ENCODE data around the gene NKD2.

NKD2 gene, protein sequence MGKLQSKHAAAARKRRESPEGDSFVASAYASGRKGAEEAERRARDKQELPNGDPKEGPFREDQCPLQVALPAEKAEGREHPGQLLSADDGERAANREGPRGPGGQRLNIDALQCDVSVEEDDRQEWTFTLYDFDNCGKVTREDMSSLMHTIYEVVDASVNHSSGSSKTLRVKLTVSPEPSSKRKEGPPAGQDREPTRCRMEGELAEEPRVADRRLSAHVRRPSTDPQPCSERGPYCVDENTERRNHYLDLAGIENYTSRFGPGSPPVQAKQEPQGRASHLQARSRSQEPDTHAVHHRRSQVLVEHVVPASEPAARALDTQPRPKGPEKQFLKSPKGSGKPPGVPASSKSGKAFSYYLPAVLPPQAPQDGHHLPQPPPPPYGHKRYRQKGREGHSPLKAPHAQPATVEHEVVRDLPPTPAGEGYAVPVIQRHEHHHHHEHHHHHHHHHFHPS

DNA sequence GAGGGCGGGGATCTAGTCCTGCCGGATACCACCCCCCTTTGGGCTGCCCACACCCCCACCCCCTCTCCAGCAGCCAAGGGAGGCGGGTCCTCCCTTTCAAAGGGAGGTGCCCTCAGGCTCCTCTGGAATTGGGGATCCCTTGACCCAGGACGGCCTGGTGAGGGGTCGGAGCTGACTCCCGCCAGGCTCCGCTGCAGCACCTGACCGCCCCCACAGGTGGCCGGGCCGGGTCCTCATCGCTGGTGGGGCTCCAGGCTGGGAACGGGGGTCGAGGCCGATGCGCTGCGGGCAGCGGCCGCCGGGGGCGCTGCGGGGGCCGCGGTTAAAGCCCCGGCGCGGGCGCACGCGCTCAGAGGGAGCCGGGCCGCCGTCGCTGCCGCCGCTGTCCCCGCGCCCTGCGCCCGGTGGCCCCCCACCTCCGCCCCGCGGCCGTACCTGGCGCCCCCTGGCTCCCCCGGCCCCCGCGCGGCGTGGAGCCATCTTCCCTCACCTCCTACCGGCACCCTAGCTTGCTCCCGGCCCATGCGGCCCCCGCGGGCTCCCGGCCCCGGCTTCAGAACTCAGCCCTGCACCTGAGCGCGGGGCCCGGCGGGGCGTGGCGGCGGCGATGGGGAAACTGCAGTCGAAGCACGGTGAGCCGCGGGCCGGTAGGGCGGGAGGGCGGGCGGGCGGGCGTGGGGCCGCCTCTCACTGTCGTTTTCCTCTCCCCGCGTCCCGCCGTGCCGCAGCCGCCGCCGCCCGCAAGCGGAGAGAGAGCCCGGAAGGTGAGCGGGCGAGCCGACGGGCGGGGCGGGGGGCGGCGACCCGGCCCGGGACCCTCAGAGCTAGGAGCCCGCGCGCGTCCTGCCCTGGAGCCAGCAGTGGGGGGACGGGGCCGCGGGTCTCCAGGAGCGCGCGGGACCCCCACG, at the start of gene NKD2:
NKD2 (plus strand) TSS at position 352 of the 908 bp plus-strand sequence; CDS start at position 608, 256 bp downstream.
- peaks cover 6% of the 10 kb centered on the region for H3K4me1 Mint-ChIP-seq (ENCODE audit: low read depth)
- peaks cover 47% of the 10 kb centered on the region for H3K27me3 Mint-ChIP-seq (ENCODE audit: low read depth)
- H3K36me3 Mint-ChIP-seq (ENCODE audit: low read depth): peaks cover 2% of the 10 kb centered on the region
- H3K4me3 Mint-ChIP-seq: peak within 1 kb of the TSS; percentile 82
- no peak within 1 kb of the TSS for H3K27ac Mint-ChIP-seq
- no peaks in the 10 kb centered on the region for H3K9me3 Mint-ChIP-seq

GRCh38 chr5:959581-960531, 48.7 kb upstream of the NKD2 start:
- Mint-ChIP-seq H3K4me3 (no peak overlapping the region), H3K4me1 (ENCODE audit: low read depth) (peaks cover 49% of the 10 kb centered on the region), H3K27me3 (ENCODE audit: low read depth) (peaks cover 18% of the 10 kb centered on the region)

GRCh38 chr5:960551-960950, 48.1 kb upstream of the NKD2 start:
- no peaks in the 10 kb centered on the region for H3K36me3 Mint-ChIP-seq (ENCODE audit: low read depth)
- H3K4me3 Mint-ChIP-seq: no peak overlapping the region
- H3K4me1 Mint-ChIP-seq (ENCODE audit: low read depth): peaks cover 48% of the 10 kb centered on the region
- H3K27me3 Mint-ChIP-seq (ENCODE audit: low read depth): peaks cover 11% of the 10 kb centered on the region
- peak overlapping the region; percentile 60 for H3K27ac Mint-ChIP-seq
- H3K9me3 Mint-ChIP-seq: no peaks in the 10 kb centered on the region

More at GRCh38 chr5:959581-960531, 48.7 kb upstream of the NKD2 start:
- Mint-ChIP-seq H3K9me3 (no peaks in the 10 kb centered on the region), H3K27ac (peak overlapping the region; percentile 60), H3K36me3 (ENCODE audit: low read depth) (no peaks in the 10 kb centered on the region)

GRCh38 chr5:961002-961710, 47.4 kb upstream of the NKD2 start:
- no peaks in the 10 kb centered on the region for H3K9me3 Mint-ChIP-seq
- H3K4me3 Mint-ChIP-seq: no peak overlapping the region
- no peaks in the 10 kb centered on the region for H3K36me3 Mint-ChIP-seq (ENCODE audit: low read depth)
- H3K27ac Mint-ChIP-seq: no peak overlapping the region
- peaks cover 9% of the 10 kb centered on the region for H3K27me3 Mint-ChIP-seq (ENCODE audit: low read depth)
- peaks cover 45% of the 10 kb centered on the region for H3K4me1 Mint-ChIP-seq (ENCODE audit: low read depth)

GRCh38 chr5:961711-962240, 46.8 kb upstream of the NKD2 start:
- Mint-ChIP-seq H3K4me3 (no peak overlapping the region), H3K27ac (no peak overlapping the region), H3K4me1 (ENCODE audit: low read depth) (peaks cover 45% of the 10 kb centered on the region), H3K9me3 (no peaks in the 10 kb centered on the region), H3K27me3 (ENCODE audit: low read depth) (peaks cover 10% of the 10 kb centered on the region), H3K36me3 (ENCODE audit: low read depth) (no peaks in the 10 kb centered on the region)

DNA sequence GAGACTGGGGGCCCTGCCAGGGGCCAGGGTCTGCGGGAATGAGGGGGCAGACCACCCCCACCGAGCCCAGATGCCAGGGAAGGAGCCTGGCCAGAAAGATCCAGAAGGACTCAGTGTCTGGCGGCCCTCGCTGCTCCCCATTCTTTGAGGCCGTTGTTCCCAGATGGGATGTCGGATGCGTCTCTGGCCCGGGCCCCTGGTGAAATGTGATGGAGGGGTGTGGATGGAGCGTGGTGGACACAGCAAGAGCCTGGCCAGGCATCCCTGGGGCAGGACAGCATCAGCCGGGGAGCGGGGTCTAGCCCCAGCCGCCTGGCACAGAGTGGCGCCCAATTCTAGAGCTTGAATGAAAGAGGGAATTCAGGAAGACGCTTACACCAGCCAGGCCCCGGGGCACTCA, 46.2 kb upstream of the NKD2 start:
- Mint-ChIP-seq H3K27me3 (ENCODE audit: low read depth) (peaks cover 10% of the 10 kb centered on the region), H3K36me3 (ENCODE audit: low read depth) (no peaks in the 10 kb centered on the region), H3K4me1 (ENCODE audit: low read depth) (peaks cover 39% of the 10 kb centered on the region), H3K9me3 (no peaks in the 10 kb centered on the region), H3K27ac (no peak overlapping the region), H3K4me3 (no peak overlapping the region)

GRCh38 chr5:962801-963200, 45.8 kb upstream of the NKD2 start:
- Mint-ChIP-seq H3K36me3 (ENCODE audit: low read depth) (no peaks in the 10 kb centered on the region), H3K4me3 (no peak overlapping the region), H3K4me1 (ENCODE audit: low read depth) (peaks cover 34% of the 10 kb centered on the region), H3K27ac (no peak overlapping the region), H3K27me3 (ENCODE audit: low read depth) (peaks cover 14% of the 10 kb centered on the region), H3K9me3 (no peaks in the 10 kb centered on the region)

DNA sequence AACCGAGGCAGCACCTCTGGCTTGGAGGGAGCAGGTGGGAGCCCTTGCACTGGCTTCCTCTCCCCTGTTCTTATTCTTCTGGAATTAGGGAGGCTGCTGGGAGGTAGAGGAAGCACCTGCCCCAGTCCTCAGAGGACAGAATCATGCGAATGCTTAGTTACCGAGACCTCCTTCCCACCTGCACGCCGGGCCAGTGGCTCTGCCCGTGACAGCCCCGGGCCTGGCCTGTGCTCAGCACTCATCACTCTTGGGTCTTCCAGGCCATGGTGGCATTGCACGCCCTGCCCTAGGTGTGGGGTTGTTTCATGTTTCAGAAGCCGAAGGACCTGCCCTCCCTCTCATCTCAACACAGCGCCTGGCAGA, 45.3 kb upstream of the NKD2 start:
- peaks cover 19% of the 10 kb centered on the region for H3K27me3 Mint-ChIP-seq (ENCODE audit: low read depth)
- no peaks in the 10 kb centered on the region for H3K36me3 Mint-ChIP-seq (ENCODE audit: low read depth)
- peaks cover 32% of the 10 kb centered on the region for H3K4me1 Mint-ChIP-seq (ENCODE audit: low read depth)
- peak overlapping the region; percentile 80 for H3K4me3 Mint-ChIP-seq
- H3K9me3 Mint-ChIP-seq: no peaks in the 10 kb centered on the region
- H3K27ac Mint-ChIP-seq: peak overlapping the region; percentile 98

- Mint-ChIP-seq H3K27ac (peak overlapping the region; percentile 98), H3K36me3 (ENCODE audit: low read depth) (no peaks in the 10 kb centered on the region), H3K27me3 (ENCODE audit: low read depth) (peaks cover 25% of the 10 kb centered on the region), H3K4me1 (ENCODE audit: low read depth) (peaks cover 34% of the 10 kb centered on the region), H3K9me3 (no peaks in the 10 kb centered on the region), H3K4me3 (peak overlapping the region; percentile 80)
Observed at GRCh38 chr5:963673-964531, 44.7 kb upstream of the NKD2 start.

GRCh38 chr5:964821-965220, 43.8 kb upstream of the NKD2 start:
- H3K4me1 Mint-ChIP-seq (ENCODE audit: low read depth): peaks cover 42% of the 10 kb centered on the region
- peaks cover 34% of the 10 kb centered on the region for H3K27me3 Mint-ChIP-seq (ENCODE audit: low read depth)
- H3K36me3 Mint-ChIP-seq (ENCODE audit: low read depth): peaks cover 4% of the 10 kb centered on the region
- H3K27ac Mint-ChIP-seq: peak overlapping the region; percentile 69
- no peaks in the 10 kb centered on the region for H3K9me3 Mint-ChIP-seq
- H3K4me3 Mint-ChIP-seq: peak overlapping the region; percentile 60

DNA sequence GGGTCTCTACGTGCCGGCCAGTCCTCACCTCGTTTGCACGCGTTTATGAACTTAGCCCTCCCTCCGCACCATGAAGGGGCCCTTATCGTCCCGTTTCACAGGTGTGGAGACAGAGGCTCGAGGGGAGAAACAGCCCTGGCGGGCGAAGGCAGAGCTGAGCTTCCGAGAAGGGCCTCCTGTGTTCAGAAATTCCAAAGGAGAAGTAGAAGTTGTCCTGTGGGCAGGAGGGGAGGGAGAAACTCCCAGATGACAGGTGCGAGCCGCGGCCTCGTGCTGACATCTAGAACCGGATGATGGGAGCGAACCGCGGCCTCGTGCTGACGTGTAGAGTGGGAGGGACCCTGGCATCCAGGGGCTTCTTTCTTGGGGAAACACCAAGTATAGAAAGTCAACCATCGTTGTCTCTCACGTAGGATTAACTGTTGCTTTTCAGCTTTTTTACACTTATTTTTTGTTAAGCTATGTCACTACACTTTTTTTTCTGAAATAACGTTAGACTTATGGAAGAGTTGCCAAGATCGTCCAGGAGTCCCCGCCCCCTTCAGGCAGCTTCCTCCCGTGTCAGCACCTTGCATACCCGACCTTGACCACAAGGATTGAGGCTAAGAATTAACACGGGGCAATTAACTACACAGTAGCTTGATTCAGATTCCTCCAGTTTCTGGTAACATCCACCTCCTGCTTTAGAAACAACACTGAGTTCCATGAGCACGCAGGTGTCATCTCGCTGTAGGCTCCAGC, 42.8 kb upstream of the NKD2 start:
- H3K36me3 Mint-ChIP-seq (ENCODE audit: low read depth): peaks cover 4% of the 10 kb centered on the region
- no peak overlapping the region for H3K27ac Mint-ChIP-seq
- H3K9me3 Mint-ChIP-seq: no peaks in the 10 kb centered on the region
- H3K27me3 Mint-ChIP-seq (ENCODE audit: low read depth): peaks cover 35% of the 10 kb centered on the region
- H3K4me3 Mint-ChIP-seq: no peak overlapping the region
- H3K4me1 Mint-ChIP-seq (ENCODE audit: low read depth): peaks cover 38% of the 10 kb centered on the region

- H3K36me3 Mint-ChIP-seq (ENCODE audit: low read depth): peaks cover 4% of the 10 kb centered on the region
- peaks cover 36% of the 10 kb centered on the region for H3K4me1 Mint-ChIP-seq (ENCODE audit: low read depth)
- H3K4me3 Mint-ChIP-seq: no peak overlapping the region
- H3K9me3 Mint-ChIP-seq: no peaks in the 10 kb centered on the region
- peaks cover 41% of the 10 kb centered on the region for H3K27me3 Mint-ChIP-seq (ENCODE audit: low read depth)
- no peak overlapping the region for H3K27ac Mint-ChIP-seq
Observed at GRCh38 chr5:966345-966710, 42.3 kb upstream of the NKD2 start.
